B cell (primary cell): ENCODE data around the gene C16orf46. TPM values are rescaled to one million over a fixed set of nuclear protein-coding genes. Genes with fewer than 3 reads are reported as not detected.

Source experiments
- ATAC-seq: fragments of 200-7000 bp; cut with Tn5 transposase; one replicate; pipeline ENCODE4 v1.10.0; 2021; ENCODE audit warnings: low read depth, mild to moderate bottlenecking, moderate number of reproducible peaks, moderate library complexity
- CTCF ChIA-PET: fragments of 350-600 bp; sonication (Branson Sonifier 250); formaldehyde crosslinking; loops from one replicate; lab custom pipeline; 2021; ENCODE audit warnings: antibody characterized with exemption, inconsistent platforms; lab: Charles Lee
- POLR2A ChIA-PET: fragments of 350-600 bp; sonication (Branson Sonifier 250); formaldehyde crosslinking; loops from one replicate; lab custom pipeline; 2021; ENCODE audit warnings: antibody characterized with exemption; lab: Charles Lee
- DNase-seq: peaks from one replicate; pipeline ENCODE4 v3.0.0; 2013
- H2AFZ ChIP-seq: 2 replicates; pipeline ENCODE4 v1.6.1; 2012; ENCODE audit warnings: mild to moderate bottlenecking, low read depth, low read length; ENCODE audit not compliant: insufficient read depth, poor library complexity, severe bottlenecking
- H3K27ac ChIP-seq, 2 donors: 1 replicate in 1 of 2; 2 replicates in 1 of 2; pipeline ENCODE4 v1.5.1; 2012 to 2013; ENCODE audit warnings: low read length in 2 of 2, mild to moderate bottlenecking in 2 of 2, moderate library complexity in 1 of 2
- H3K27me3 ChIP-seq, 4 experiments: fragments of 200-600 bp in 1 of 4; sonication (generic) in 1 of 4; replicated peaks in 1 of 4; 1 replicate in 2 of 4; 2 replicates in 2 of 4; pipeline versions ENCODE4 v1.6.1 to v1.7.0; 2013 to 2016; ENCODE audit warnings: low read length in 3 of 4, mild to moderate bottlenecking in 2 of 4, mixed read lengths in 1 of 4, moderate library complexity in 1 of 4; ENCODE audit not compliant: insufficient read depth in 4 of 4, control insufficient read depth in 3 of 4; ENCODE audit errors: control extremely low read depth in 1 of 4
- H3K36me3 ChIP-seq, 2 experiments: replicated peaks in 1 of 2; 1 replicate in 1 of 2; 2 replicates in 1 of 2; pipeline versions ENCODE4 v1.6.1 to v1.7.1; 2013; ENCODE audit warnings: low read length in 1 of 2; ENCODE audit not compliant: insufficient read depth in 2 of 2, control insufficient read depth in 1 of 2; ENCODE audit errors: control extremely low read depth in 1 of 2, extremely low read depth in 1 of 2
- H3K4me1 ChIP-seq, 2 donors: fragments of 200-600 bp in 1 of 2; sonication (generic) in 1 of 2; 1 replicate in 1 of 2; 2 replicates in 1 of 2; pipeline versions ENCODE4 v1.5.1 to v1.6.1; 2013 to 2017; ENCODE audit warnings: low read length in 2 of 2; ENCODE audit not compliant: control insufficient read depth in 2 of 2, insufficient read depth in 2 of 2
- H3K4me2 ChIP-seq: replicated peaks from 2 replicates; pipeline ENCODE3; 2012; ENCODE audit warnings: mild to moderate bottlenecking, low read depth, low read length; ENCODE audit not compliant: poor library complexity, severe bottlenecking
- H3K4me3 ChIP-seq, 5 experiments: fragments of 200-600 bp in 1 of 5; sonication (generic) in 1 of 5; 1 replicate in 3 of 5; 2 replicates in 2 of 5; pipeline versions ENCODE4 v1.5.1 to v1.7.0; 2011 to 2016; ENCODE audit warnings: low read length in 4 of 5, mild to moderate bottlenecking in 4 of 5, low read depth in 2 of 5, control low read depth in 1 of 5, moderate library complexity in 1 of 5; ENCODE audit not compliant: insufficient read depth in 1 of 5; ENCODE audit errors: control extremely low read depth in 1 of 5, extremely low read depth in 1 of 5
- H3K79me2 ChIP-seq: fragments of 200-600 bp; sonication (generic); one replicate; pipeline ENCODE4 v1.6.0; 2016; ENCODE audit warnings: low read length; ENCODE audit not compliant: control insufficient read depth, insufficient read depth
- H3K9ac ChIP-seq: fragments of 200-600 bp; sonication (generic); 2 replicates; pipeline ENCODE4 v1.6.1; 2017; ENCODE audit warnings: mild to moderate bottlenecking, low read length, moderate library complexity
- H3K9me3 ChIP-seq, 3 donors: one replicate each; pipeline versions ENCODE4 v1.6.1 to v1.7.1; 2013; ENCODE audit warnings: low read length in 2 of 3; ENCODE audit not compliant: control insufficient read depth in 2 of 3, insufficient read depth in 1 of 3; ENCODE audit errors: control extremely low read depth in 1 of 3
- H4K20me1 ChIP-seq: 2 replicates; pipeline ENCODE4 v1.6.0; 2012; ENCODE audit warnings: mild to moderate bottlenecking, low read length; ENCODE audit not compliant: insufficient read depth, control insufficient read depth, poor library complexity, severe bottlenecking
- H3K27ac Mint-ChIP-seq: one replicate; pipeline ENCODE4 v1.8.0; 2021; ENCODE audit warnings: mixed read lengths
- H3K27me3 Mint-ChIP-seq: one replicate; pipeline ENCODE4 v1.8.0; 2021; ENCODE audit warnings: mixed read lengths
- H3K4me1 Mint-ChIP-seq: one replicate; pipeline ENCODE4 v1.8.0; 2021; ENCODE audit warnings: mixed read lengths
- H3K4me3 Mint-ChIP-seq: one replicate; pipeline ENCODE4 v1.8.0; 2021; ENCODE audit warnings: mixed read lengths
- H3K9me3 Mint-ChIP-seq: one replicate; pipeline ENCODE4 v1.8.0; 2022; ENCODE audit warnings: mixed read lengths; ENCODE audit not compliant: insufficient read depth
- EZH2 ChIP-seq: IDR thresholded peaks from 2 replicates; pipeline ENCODE4 v1.6.1; 2012; ENCODE audit warnings: borderline replicate concordance, low read depth, mild to moderate bottlenecking, moderate library complexity, low read length; ENCODE audit not compliant: insufficient read depth, poor library complexity, severe bottlenecking
- WGBS: methylation state at CpG from one replicate; pipeline ENCODE4 v1.1.5; 2013; ENCODE audit warnings: missing lambda C conversion rate; ENCODE audit not compliant: insufficient coverage; 5-methylcytosine and 5-hydroxymethylcytosine counted together
- intact Hi-C: fragments of 100-400 bp; cut with micrococcal nuclease; formaldehyde crosslinking; loops from one replicate; pipeline ENCODE4 v1.10.0; 2022
- polyA plus RNA-seq: library from polyadenylated mRNA; depleted of rRNA; stranded (reverse); fragments of >200 nt; gene quantifications from 2 replicates; pipeline ENCODE4 v1.2.3, GENCODE V29; 2012
- total RNA-seq, 2 donors: library from RNA; stranded (reverse); fragments of 120-200 nt in 1 of 2; gene quantifications; 1 replicate in 1 of 2; 2 replicates in 1 of 2; pipeline versions ENCODE4 v1.2.3 to v1.2.4, GENCODE V29; 2013 to 2022
- TF ChIP-seq, protein P1 (sequence below): fragments of 200-600 bp; IDR thresholded peaks from one replicate; pipeline ENCODE4 v1.8.0; 2022; ENCODE audit warnings: antibody characterized with exemption, mild to moderate bottlenecking

C16orf46 gene
- total and polyA plus RNA-seq, 2 donors (not counting 1 experiment from before 2014, with no cell fraction given): 0.28 TPM; not detected in 1

DNA sequence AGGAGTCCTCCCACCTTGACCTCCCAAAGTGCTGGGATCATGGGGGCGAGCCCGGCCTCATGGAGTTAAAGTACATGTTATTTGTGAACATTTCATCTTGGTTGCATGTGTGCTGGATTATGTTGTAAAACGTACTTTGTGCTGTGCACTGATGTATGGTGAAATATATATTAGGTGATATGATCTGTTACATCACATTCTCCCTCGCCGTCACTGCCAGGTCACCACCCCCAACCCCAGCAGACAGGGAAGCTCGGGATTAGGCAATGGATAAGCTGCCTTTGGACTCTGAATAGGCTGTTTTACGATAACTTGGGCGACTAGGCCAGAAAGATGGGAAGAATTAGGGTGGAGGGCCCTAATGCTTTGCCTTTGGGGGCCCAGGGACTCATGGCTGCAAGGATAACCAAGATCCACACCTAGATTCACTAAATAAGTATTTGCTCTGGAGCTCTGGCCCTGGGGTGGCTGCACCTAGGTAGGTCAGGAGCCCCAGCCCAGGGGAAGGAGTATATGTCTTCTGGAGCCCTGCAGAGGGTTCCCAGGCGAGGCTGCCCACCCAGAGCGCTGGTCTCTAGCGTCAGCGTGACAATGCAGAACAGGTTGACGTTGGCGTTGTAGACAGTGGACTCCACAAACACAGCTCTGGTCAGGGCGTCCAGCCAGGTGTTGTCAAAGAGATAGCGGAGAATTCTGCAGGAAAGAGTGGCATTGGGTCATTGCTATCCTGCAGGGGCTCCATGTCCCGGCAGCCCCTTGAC is 46.2 kb upstream of the C16orf46 start:
- H3K79me2 ChIP-seq: no peaks in the 10 kb centered on the region
- no peaks in the 10 kb centered on the region for H3K36me3 ChIP-seq
- no peak for ATAC-seq
- TF ChIP-seq, protein P1, sequence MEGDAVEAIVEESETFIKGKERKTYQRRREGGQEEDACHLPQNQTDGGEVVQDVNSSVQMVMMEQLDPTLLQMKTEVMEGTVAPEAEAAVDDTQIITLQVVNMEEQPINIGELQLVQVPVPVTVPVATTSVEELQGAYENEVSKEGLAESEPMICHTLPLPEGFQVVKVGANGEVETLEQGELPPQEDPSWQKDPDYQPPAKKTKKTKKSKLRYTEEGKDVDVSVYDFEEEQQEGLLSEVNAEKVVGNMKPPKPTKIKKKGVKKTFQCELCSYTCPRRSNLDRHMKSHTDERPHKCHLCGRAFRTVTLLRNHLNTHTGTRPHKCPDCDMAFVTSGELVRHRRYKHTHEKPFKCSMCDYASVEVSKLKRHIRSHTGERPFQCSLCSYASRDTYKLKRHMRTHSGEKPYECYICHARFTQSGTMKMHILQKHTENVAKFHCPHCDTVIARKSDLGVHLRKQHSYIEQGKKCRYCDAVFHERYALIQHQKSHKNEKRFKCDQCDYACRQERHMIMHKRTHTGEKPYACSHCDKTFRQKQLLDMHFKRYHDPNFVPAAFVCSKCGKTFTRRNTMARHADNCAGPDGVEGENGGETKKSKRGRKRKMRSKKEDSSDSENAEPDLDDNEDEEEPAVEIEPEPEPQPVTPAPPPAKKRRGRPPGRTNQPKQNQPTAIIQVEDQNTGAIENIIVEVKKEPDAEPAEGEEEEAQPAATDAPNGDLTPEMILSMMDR: no peak
- no peak overlapping the region for H3K4me3 ChIP-seq
- intact Hi-C loops: no loop called here
- no peak overlapping the region for H3K27ac Mint-ChIP-seq
- H3K27me3 ChIP-seq: peaks cover 0 to 3% (median 0%) of the 10 kb centered on the region in 4 experiments
- H3K9me3 Mint-ChIP-seq: no peaks in the 10 kb centered on the region
- H4K20me1 ChIP-seq: no peaks in the 10 kb centered on the region
- no peak overlapping the region for H3K4me3 Mint-ChIP-seq
- no peak overlapping the region for H3K4me2 ChIP-seq
- POLR2A ChIA-PET: no interaction called here
- H2AFZ ChIP-seq: no peak overlapping the region
- WGBS: 87% methylated on average over 9 of the region's 17 CpGs
- no peaks in the 10 kb centered on the region for H3K4me1 Mint-ChIP-seq
- H3K9ac ChIP-seq: no peak overlapping the region
- CTCF ChIA-PET: no interaction called here
- no peaks in the 10 kb centered on the region for H3K9me3 ChIP-seq
- H3K4me1 ChIP-seq: no peaks in the 10 kb centered on the region
- H3K27ac ChIP-seq: no peak overlapping the region
- DNase-seq: no peak
- H3K27me3 Mint-ChIP-seq: peaks cover 9% of the 10 kb centered on the region

DNA sequence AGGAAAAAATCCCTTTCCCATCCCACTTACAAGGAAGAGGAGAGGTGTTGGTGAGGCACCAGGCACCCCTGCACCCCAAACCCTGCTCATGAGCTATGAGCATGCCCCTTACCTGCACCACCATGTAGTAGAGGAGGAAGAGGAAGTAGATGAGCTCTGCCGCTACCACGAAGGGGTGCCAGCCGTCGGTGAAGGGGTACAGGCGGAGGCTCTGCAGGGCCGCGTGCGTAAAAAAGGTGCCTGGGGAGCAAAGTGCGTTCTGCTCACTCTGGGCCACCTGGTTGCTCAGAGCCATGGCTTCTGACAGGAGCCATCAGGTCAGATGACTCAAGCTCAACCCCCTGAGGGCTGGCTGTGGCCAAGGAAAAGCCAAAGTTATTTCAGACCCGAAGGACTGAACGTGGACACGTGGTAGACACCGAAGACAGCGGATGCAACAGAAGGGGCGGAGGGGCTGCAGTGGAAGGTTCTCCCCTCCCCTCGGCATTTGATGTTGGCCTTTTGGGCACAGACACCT is 44.5 kb upstream of the C16orf46 start:
- WGBS: 93% methylated on average over 16 of the region's 16 CpGs
- intact Hi-C loops: no loop called here
- Mint-ChIP-seq H3K4me1 (no peaks in the 10 kb centered on the region), H3K9me3 (no peaks in the 10 kb centered on the region), H3K27ac (no peak overlapping the region), H3K27me3 (peaks cover 9% of the 10 kb centered on the region), H3K4me3 (no peak overlapping the region)
- POLR2A ChIA-PET: no interaction called here
- H3K4me1 ChIP-seq: no peaks in the 10 kb centered on the region
- H3K36me3 ChIP-seq: no peaks in the 10 kb centered on the region
- ATAC-seq: no peak
- no peaks in the 10 kb centered on the region for H4K20me1 ChIP-seq
- H3K27ac ChIP-seq: no peak overlapping the region
- DNase-seq: no peak
- H3K79me2 ChIP-seq: no peaks in the 10 kb centered on the region
- H3K27me3 ChIP-seq: peaks cover 0 to 3% (median 0%) of the 10 kb centered on the region in 4 experiments
- H3K4me3 ChIP-seq: no peak overlapping the region
- no peaks in the 10 kb centered on the region for H3K9me3 ChIP-seq
- no peak overlapping the region for H2AFZ ChIP-seq
- CTCF ChIA-PET: no interaction called here
- H3K4me2 ChIP-seq: no peak overlapping the region
- TF ChIP-seq, protein P1: no peak
- no peak for TF ChIP-seq EZH2
- no peak overlapping the region for H3K9ac ChIP-seq
